ENCODE data around the gene SLC6A7.
A peak's percentile ranks its signal among the peaks of the same experiment; 100 is the strongest.

The SLC6A7 gene

DNA sequence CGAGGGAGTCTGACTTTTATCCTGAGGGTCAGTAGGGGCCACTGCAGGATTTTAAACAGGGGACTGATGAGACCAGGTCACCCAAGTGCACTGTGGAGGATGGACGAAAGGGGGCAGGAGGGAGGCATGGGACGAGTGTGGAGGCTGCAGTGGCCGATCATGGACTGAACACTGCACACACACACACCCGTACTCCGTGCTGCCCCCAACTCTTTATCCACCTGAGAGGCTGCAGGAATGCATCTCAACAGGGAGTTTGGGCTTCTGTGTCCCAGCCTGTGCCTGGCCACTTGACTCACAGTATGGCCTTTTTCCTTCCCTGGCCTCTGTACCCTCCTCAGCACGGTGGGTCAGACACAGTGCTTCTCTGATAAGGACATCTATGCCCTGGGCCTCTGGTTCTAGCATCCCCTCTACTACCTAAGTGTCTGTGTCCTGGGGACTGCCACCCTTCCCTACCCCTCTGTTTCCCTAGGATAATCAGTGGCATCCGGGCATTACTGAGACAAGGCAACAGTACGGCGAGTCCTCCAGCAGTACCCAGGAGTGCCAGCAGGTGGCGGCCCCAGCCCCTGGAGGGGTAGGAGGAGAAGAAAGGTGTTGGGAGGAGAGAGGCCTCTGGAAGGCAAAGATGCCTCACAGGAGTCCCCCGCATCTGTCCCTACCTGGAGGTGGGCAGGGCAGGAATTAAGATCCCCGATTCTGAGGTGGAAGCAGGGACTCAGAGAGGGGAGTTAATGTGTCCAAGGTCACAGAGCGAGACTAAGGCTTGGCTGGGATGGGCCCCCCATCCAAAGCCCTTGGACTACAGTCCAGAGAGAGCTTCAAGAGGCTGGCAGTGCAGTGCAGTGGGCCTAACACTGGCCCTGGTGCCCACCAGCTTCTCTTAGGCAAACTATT, 28.4 kb upstream of the SLC6A7 start:
- no peak for TF ChIP-seq TEAD4 (IDR thresholded peaks at IDR 0.05)
- TF ChIP-seq CREB1 (IDR thresholded peaks at IDR 0.05; ENCODE audit: low read depth): no peak
- peak; percentile 85 for TF ChIP-seq RAD21 (IDR thresholded peaks at IDR 0.05; ENCODE audit: low read depth)
- TF ChIP-seq MAX (IDR thresholded peaks at IDR 0.05): no peak
- no peak for TF ChIP-seq EGR1 (IDR thresholded peaks at IDR 0.05)
- TF ChIP-seq CEBPB (IDR thresholded peaks at IDR 0.05): no peak

GRCh38 chr5:150162142-150162513, 27.7 kb upstream of the SLC6A7 start:
- TF ChIP-seq RAD21 (IDR thresholded peaks at IDR 0.05; ENCODE audit: low read depth): no peak
- no peak for TF ChIP-seq TAF1 (IDR thresholded peaks at IDR 0.05; ENCODE audit: low read depth)
- no peak for TF ChIP-seq YY1 (IDR thresholded peaks at IDR 0.05; ENCODE audit: low read depth)
- TF ChIP-seq, protein P1, sequence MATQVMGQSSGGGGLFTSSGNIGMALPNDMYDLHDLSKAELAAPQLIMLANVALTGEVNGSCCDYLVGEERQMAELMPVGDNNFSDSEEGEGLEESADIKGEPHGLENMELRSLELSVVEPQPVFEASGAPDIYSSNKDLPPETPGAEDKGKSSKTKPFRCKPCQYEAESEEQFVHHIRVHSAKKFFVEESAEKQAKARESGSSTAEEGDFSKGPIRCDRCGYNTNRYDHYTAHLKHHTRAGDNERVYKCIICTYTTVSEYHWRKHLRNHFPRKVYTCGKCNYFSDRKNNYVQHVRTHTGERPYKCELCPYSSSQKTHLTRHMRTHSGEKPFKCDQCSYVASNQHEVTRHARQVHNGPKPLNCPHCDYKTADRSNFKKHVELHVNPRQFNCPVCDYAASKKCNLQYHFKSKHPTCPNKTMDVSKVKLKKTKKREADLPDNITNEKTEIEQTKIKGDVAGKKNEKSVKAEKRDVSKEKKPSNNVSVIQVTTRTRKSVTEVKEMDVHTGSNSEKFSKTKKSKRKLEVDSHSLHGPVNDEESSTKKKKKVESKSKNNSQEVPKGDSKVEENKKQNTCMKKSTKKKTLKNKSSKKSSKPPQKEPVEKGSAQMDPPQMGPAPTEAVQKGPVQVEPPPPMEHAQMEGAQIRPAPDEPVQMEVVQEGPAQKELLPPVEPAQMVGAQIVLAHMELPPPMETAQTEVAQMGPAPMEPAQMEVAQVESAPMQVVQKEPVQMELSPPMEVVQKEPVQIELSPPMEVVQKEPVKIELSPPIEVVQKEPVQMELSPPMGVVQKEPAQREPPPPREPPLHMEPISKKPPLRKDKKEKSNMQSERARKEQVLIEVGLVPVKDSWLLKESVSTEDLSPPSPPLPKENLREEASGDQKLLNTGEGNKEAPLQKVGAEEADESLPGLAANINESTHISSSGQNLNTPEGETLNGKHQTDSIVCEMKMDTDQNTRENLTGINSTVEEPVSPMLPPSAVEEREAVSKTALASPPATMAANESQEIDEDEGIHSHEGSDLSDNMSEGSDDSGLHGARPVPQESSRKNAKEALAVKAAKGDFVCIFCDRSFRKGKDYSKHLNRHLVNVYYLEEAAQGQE (IDR thresholded peaks at IDR 0.05; ENCODE audit: low read depth): no peak
- no peak for TF ChIP-seq CREB1 (IDR thresholded peaks at IDR 0.05; ENCODE audit: low read depth)
- TF ChIP-seq EGR1 (IDR thresholded peaks at IDR 0.05): no peak
- TF ChIP-seq ZBTB7A (IDR thresholded peaks at IDR 0.05; ENCODE audit: low read depth): no peak
- no peak for TF ChIP-seq MAX (IDR thresholded peaks at IDR 0.05)
- no peak for TF ChIP-seq NFIC (IDR thresholded peaks at IDR 0.05)

GRCh38 chr5:150163035-150163434, 26.8 kb upstream of the SLC6A7 start:
- TF ChIP-seq EP300 (IDR thresholded peaks at IDR 0.05; ENCODE audit: borderline replicate concordance): no peak
- no peak for TF ChIP-seq TAF1 (IDR thresholded peaks at IDR 0.05; ENCODE audit: low read depth)
- TF ChIP-seq ZBTB7A (IDR thresholded peaks at IDR 0.05; ENCODE audit: low read depth): no peak
- TF ChIP-seq, protein P2, sequence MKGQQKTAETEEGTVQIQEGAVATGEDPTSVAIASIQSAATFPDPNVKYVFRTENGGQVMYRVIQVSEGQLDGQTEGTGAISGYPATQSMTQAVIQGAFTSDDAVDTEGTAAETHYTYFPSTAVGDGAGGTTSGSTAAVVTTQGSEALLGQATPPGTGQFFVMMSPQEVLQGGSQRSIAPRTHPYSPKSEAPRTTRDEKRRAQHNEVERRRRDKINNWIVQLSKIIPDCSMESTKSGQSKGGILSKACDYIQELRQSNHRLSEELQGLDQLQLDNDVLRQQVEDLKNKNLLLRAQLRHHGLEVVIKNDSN (IDR thresholded peaks at IDR 0.05): no peak
- no peak for TF ChIP-seq MAX (IDR thresholded peaks at IDR 0.05)
- no peak for TF ChIP-seq RAD21 (IDR thresholded peaks at IDR 0.05; ENCODE audit: low read depth)

GRCh38 chr5:150163547-150164059, 26.3 kb upstream of the SLC6A7 start:
- TF ChIP-seq ZBTB7A (IDR thresholded peaks at IDR 0.05; ENCODE audit: low read depth): no peak
- TF ChIP-seq YY1 (IDR thresholded peaks at IDR 0.05; ENCODE audit: low read depth): no peak
- TF ChIP-seq TAF1 (IDR thresholded peaks at IDR 0.05; ENCODE audit: low read depth): no peak
- TF ChIP-seq TCF12 (IDR thresholded peaks at IDR 0.05; ENCODE audit: low read depth): no peak
- no peak for TF ChIP-seq CREB1 (IDR thresholded peaks at IDR 0.05; ENCODE audit: low read depth)
- no peak for TF ChIP-seq NFIC (IDR thresholded peaks at IDR 0.05)
- no peak for TF ChIP-seq EP300 (IDR thresholded peaks at IDR 0.05; ENCODE audit: borderline replicate concordance)
- TF ChIP-seq EGR1 (IDR thresholded peaks at IDR 0.05): no peak
- no peak for TF ChIP-seq CEBPB (IDR thresholded peaks at IDR 0.05)
- TF ChIP-seq FOXM1 (IDR thresholded peaks at IDR 0.05; ENCODE audit: borderline replicate concordance, low read depth): no peak
- TF ChIP-seq, protein P2 (IDR thresholded peaks at IDR 0.05): no peak
- no peak for TF ChIP-seq MAX (IDR thresholded peaks at IDR 0.05)
- TF ChIP-seq, protein P1 (IDR thresholded peaks at IDR 0.05; ENCODE audit: low read depth): no peak

DNA sequence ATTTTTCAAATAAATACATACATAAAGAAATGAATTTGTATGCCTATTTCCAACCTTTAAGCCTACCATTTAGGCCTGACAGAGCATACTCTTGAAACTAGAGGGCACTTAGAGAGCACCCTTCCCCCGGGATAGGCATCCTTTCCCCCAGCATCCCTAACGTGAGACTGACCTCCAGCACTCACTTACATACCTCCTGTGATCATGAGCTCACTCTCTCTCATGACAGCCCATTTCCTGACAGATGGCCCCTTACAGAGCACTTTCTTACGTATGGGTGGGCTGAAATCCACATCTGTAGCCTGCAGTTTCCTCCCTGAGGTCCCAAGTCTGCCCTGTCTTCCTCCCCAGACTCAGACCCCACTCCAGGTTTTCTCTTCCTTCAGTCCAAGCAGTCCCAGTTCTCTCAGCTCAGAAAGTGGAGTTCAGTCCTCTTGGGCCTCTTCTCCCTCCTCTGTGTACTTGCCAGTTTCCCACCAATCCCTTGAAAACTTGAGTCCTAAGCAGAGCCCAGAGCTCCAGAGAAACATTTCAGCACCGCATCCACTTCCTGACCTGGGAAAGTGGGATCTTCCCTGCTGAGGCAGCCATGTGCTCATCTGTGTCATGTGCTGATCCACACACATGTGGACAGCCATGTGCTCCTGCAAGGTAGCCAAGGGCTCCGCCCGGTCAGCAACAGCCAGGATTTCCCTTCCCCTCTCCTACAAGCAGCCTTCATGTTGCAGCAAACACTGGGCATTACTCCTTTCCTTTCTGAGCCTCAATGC, 25.5 kb upstream of the SLC6A7 start:
- TF ChIP-seq EGR1 (IDR thresholded peaks at IDR 0.05) (no peak), ZBTB7A (IDR thresholded peaks at IDR 0.05; ENCODE audit: low read depth) (no peak), FOXM1 (IDR thresholded peaks at IDR 0.05; ENCODE audit: borderline replicate concordance, low read depth) (no peak), EP300 (IDR thresholded peaks at IDR 0.05; ENCODE audit: borderline replicate concordance) (no peak), NFIC (IDR thresholded peaks at IDR 0.05) (no peak), TAF1 (IDR thresholded peaks at IDR 0.05; ENCODE audit: low read depth) (no peak), MAX (IDR thresholded peaks at IDR 0.05) (no peak), RAD21 (IDR thresholded peaks at IDR 0.05; ENCODE audit: low read depth) (no peak), TCF12 (IDR thresholded peaks at IDR 0.05; ENCODE audit: low read depth) (no peak), YY1 (IDR thresholded peaks at IDR 0.05; ENCODE audit: low read depth) (no peak), TEAD4 (IDR thresholded peaks at IDR 0.05) (no peak), CREB1 (IDR thresholded peaks at IDR 0.05; ENCODE audit: low read depth) (no peak), CEBPB (IDR thresholded peaks at IDR 0.05) (no peak)
- TF ChIP-seq, protein P2 (IDR thresholded peaks at IDR 0.05): no peak
- TF ChIP-seq, protein P1 (IDR thresholded peaks at IDR 0.05; ENCODE audit: low read depth): no peak

Measured in Ishikawa (cell line).